Measurements from ENCODE around the gene RAB30.
"Not testable (repeated sequence)": the region's sequence is repeated elsewhere in the genome, so short reads cannot be mapped to it uniquely, and the experiment has no call there.

RAB30 gene

GRCh38 chr11:82974135-82974534 lies 97.6 kb downstream of the RAB30 start (continued):
- TF ChIP-seq BCL6B (tag by site-specific recombination; IDR thresholded peaks at IDR 0.05), result no peak

- POLR2A ChIA-PET, result no interaction called here
- no peaks in the 10 kb centered on the region for H3K36me3 ChIP-seq (ENCODE audit: control insufficient read depth in 2 of 2, insufficient read depth in 1 of 2, low read length in 2 of 2)
- TF ChIP-seq YY2 (tag by site-specific recombination; IDR thresholded peaks at IDR 0.05) (no peak), AEBP2 (tag by site-specific recombination; IDR thresholded peaks at IDR 0.05; ENCODE audit: borderline replicate concordance) (no peak), ZNF2 (tag by site-specific recombination; IDR thresholded peaks at IDR 0.05) (no peak), ZNF18 (tag by site-specific recombination; IDR thresholded peaks at IDR 0.05) (no peak), ZBTB21 (tag by site-specific recombination; IDR thresholded peaks at IDR 0.05) (no peak), TRIM28 (IDR thresholded peaks at IDR 0.05; ENCODE audit: borderline replicate concordance, low read length) (no peak)
- no peak overlapping the region for H3K27ac ChIP-seq (ENCODE audit: extremely low read depth, low read depth, low read length)
- no peaks in the 10 kb centered on the region for H3K9me3 ChIP-seq (ENCODE audit: control insufficient read depth, insufficient read depth, low read depth, low read length)
- no peaks in the 10 kb centered on the region for H3K4me1 ChIP-seq (ENCODE audit: control insufficient read depth, insufficient read depth, low read length)
- CTCF ChIA-PET, result no interaction called here
- no peak overlapping the region for H3K4me3 ChIP-seq (ENCODE audit: low read depth, low read length)
These were observed 99.6 kb downstream of the RAB30 start for GRCh38 chr11:82972103-82972502.

GRCh38 chr11:82971519-82971946 lies 100.2 kb downstream of the RAB30 start:
- POLR2A ChIA-PET, result interaction anchor here (0.7 kb wide), 1 partner anchor 100 kb away, joined by 6 read pairs; the partner anchor contains the start of gene RAB30
- H3K36me3 ChIP-seq (ENCODE audit: control insufficient read depth in 2 of 2, insufficient read depth in 1 of 2, low read length in 2 of 2); H3K27ac ChIP-seq (ENCODE audit: extremely low read depth, low read depth, low read length); H3K9me3 ChIP-seq (ENCODE audit: control insufficient read depth, insufficient read depth, low read depth, low read length); H3K4me3 ChIP-seq (ENCODE audit: low read depth, low read length); CTCF ChIA-PET; H3K4me1 ChIP-seq (ENCODE audit: control insufficient read depth, insufficient read depth, low read length): not testable (repeated sequence)

- H3K4me1 ChIP-seq (ENCODE audit: control insufficient read depth, insufficient read depth, low read length); H3K36me3 ChIP-seq (ENCODE audit: control insufficient read depth in 2 of 2, insufficient read depth in 1 of 2, low read length in 2 of 2); H3K27ac ChIP-seq (ENCODE audit: extremely low read depth, low read depth, low read length); H3K4me3 ChIP-seq (ENCODE audit: low read depth, low read length); CTCF ChIA-PET; H3K9me3 ChIP-seq (ENCODE audit: control insufficient read depth, insufficient read depth, low read depth, low read length): not testable (repeated sequence)
- POLR2A ChIA-PET, result interaction anchor here (0.7 kb wide), 1 partner anchor 101 kb away, joined by 6 read pairs; the partner anchor contains the start of gene RAB30
These were observed 101.1 kb downstream of the RAB30 start for GRCh38 chr11:82970507-82971083.

- CTCF ChIA-PET, result no interaction called here
- no peaks in the 10 kb centered on the region for H3K4me1 ChIP-seq (ENCODE audit: control insufficient read depth, insufficient read depth, low read length)
- no peak overlapping the region for H3K27ac ChIP-seq (ENCODE audit: extremely low read depth, low read depth, low read length)
- no peaks in the 10 kb centered on the region for H3K36me3 ChIP-seq (ENCODE audit: control insufficient read depth in 2 of 2, insufficient read depth in 1 of 2, low read length in 2 of 2)
- POLR2A ChIA-PET, result no interaction called here
- H3K4me3 ChIP-seq (ENCODE audit: low read depth, low read length), result no peak overlapping the region
- no peaks in the 10 kb centered on the region for H3K9me3 ChIP-seq (ENCODE audit: control insufficient read depth, insufficient read depth, low read depth, low read length)
- TF ChIP-seq BCL11B (tag by site-specific recombination; IDR thresholded peaks at IDR 0.05; ENCODE audit: low read depth), result no peak
- no peak for TF ChIP-seq ZNF341 (tag by site-specific recombination; IDR thresholded peaks at IDR 0.05; ENCODE audit: low read depth)
- TF ChIP-seq ZNF76 (tag by site-specific recombination; IDR thresholded peaks at IDR 0.05; ENCODE audit: borderline replicate concordance, low read depth), result no peak
- TF ChIP-seq ZFP37 (tag by site-specific recombination; IDR thresholded peaks at IDR 0.05), result no peak
- no peak for TF ChIP-seq HOXD13 (CRISPR knock-in tag; IDR thresholded peaks at IDR 0.05; ENCODE audit: borderline replicate concordance)
- TF ChIP-seq ZBTB21 (tag by site-specific recombination; IDR thresholded peaks at IDR 0.05), result no peak
- TF ChIP-seq ZNF16 (tag by site-specific recombination; IDR thresholded peaks at IDR 0.05; ENCODE audit: low read depth), result no peak
These were observed 101.9 kb downstream of the RAB30 start for GRCh38 chr11:82969811-82970210.
